GM19238 (cell line): ENCODE data around the gene ASMTL.
"Not testable (repeated sequence)": the region's sequence is repeated elsewhere in the genome, so short reads cannot be mapped to it uniquely, and the experiment has no call there.

ENCODE experiments used
- DNase-seq: peaks from one replicate; pipeline ENCODE4 v3.0.0; 2011; ENCODE audit warnings: low spot score; ENCODE audit not compliant: insufficient read length

ASMTL gene

GRCh38 chrX:1481636-1482529, 29.2 kb upstream of the ASMTL start:
- peak; percentile 46 for DNase-seq

- DNase-seq = no peak
Observed at GRCh38 chrX:1480082-1480785, 27.5 kb upstream of the ASMTL start.

- no peak for DNase-seq
Observed at GRCh38 chrX:1477801-1478458, 25.2 kb upstream of the ASMTL start.

- DNase-seq = no peak
Observed at GRCh38 chrX:1477229-1477628, 24.5 kb upstream of the ASMTL start.

GRCh38 chrX:1476682-1477081, 24.0 kb upstream of the ASMTL start:
- DNase-seq = no peak

- no peak for DNase-seq
Observed at GRCh38 chrX:1475881-1476280, 23.2 kb upstream of the ASMTL start.

- no peak for DNase-seq
Observed at GRCh38 chrX:1475481-1475880, 22.8 kb upstream of the ASMTL start.

- DNase-seq = not testable (repeated sequence)
Observed at GRCh38 chrX:1474593-1474992, 21.9 kb upstream of the ASMTL start.

GRCh38 chrX:1472975-1473374, 20.3 kb upstream of the ASMTL start:
- no peak for DNase-seq

- peak; percentile 59 for DNase-seq
Observed at GRCh38 chrX:1468250-1468772, 15.6 kb upstream of the ASMTL start.

GRCh38 chrX:1466971-1467561, 14.4 kb upstream of the ASMTL start:
- DNase-seq = peak; percentile 69

GRCh38 chrX:1466232-1466661, 13.5 kb upstream of the ASMTL start:
- no peak for DNase-seq

- no peak for DNase-seq
Observed at GRCh38 chrX:1465286-1466231, 12.8 kb upstream of the ASMTL start.

GRCh38 chrX:1464971-1465285, 12.2 kb upstream of the ASMTL start:
- no peak for DNase-seq

- DNase-seq = no peak
Observed at GRCh38 chrX:1464041-1464970, 11.6 kb upstream of the ASMTL start.

GRCh38 chrX:1463581-1463980, 10.9 kb upstream of the ASMTL start:
- no peak for DNase-seq

- no peak for DNase-seq
Observed at GRCh38 chrX:1462596-1463251, 10.0 kb upstream of the ASMTL start.

- no peak for DNase-seq
Observed at GRCh38 chrX:1462110-1462509, 9.4 kb upstream of the ASMTL start.

- DNase-seq = no peak
Observed at GRCh38 chrX:1455948-1456280, 3.2 kb upstream of the ASMTL start.
